K562 (cell line): ENCODE data around the gene CADM2. TPM values are rescaled to one million over a fixed set of nuclear protein-coding genes. Genes with fewer than 3 reads are reported as not detected.

Experiments used
- ATAC-seq: fragments of 200-7000 bp; cut with Tn5 transposase; 3 replicates; pipeline ENCODE4 v1.9.1; 2020; ENCODE audit warnings: moderate library complexity
- BruUV-seq: library from RNA; stranded (reverse); fragments of 400-500 nt; replicated peaks from 2 replicates; lab custom pipeline; 2021; lab: Mats Ljungman, UMichigan
- CTCF ChIA-PET: fragments of 300-600 bp; formaldehyde crosslinking; extraction: SDS; loops from one replicate; lab custom pipeline; 2021; ENCODE audit warnings: low intra/inter-chr PET ratio; lab: Yijun Ruan, JAX
- POLR2A ChIA-PET: fragments of 300-600, 350-650 bp; sonication (Branson Sonifier 250); formaldehyde crosslinking; extraction: SDS; loops from one replicate; lab custom pipeline; 2021; ENCODE audit warnings: antibody characterized with exemption, inconsistent platforms; lab: Yijun Ruan, JAX
- DNase-seq, 4 experiments: peaks; one replicate each; pipeline versions ENCODE4 v3.0.0 to v3.0.0-alpha.2; 2011 to 2018; ENCODE audit warnings: low spot score in 3 of 4, mixed read lengths in 3 of 4; ENCODE audit errors: extremely low read depth in 1 of 4
- FAIRE-seq: peaks from 2 replicates; lab custom pipeline; 2011; peaks lifted over from hg19 to GRCh38; lab: Jason Lieb, UNC
- H2AFZ ChIP-seq: 2 replicates; pipeline ENCODE4 v1.6.0; 2011; ENCODE audit warnings: low read depth, low read length, control low read depth, inconsistent platforms
- H3K27ac ChIP-seq: fragments of 200-600 bp; 3 replicates; pipeline ENCODE4 v1.8.0; 2011; ENCODE audit warnings: low read depth, mild to moderate bottlenecking, control low read depth, inconsistent platforms, low read length, moderate library complexity, mixed read lengths; ENCODE audit errors: extremely low read depth
- H3K27me3 ChIP-seq, 2 experiments: fragments of 300-600 bp in 1 of 2; 2 replicates in 1 of 2; 3 replicates in 1 of 2; pipeline versions ENCODE4 v1.6.0 to v1.8.0; 2011; ENCODE audit warnings: inconsistent platforms in 2 of 2, low read length in 2 of 2, mild to moderate bottlenecking in 1 of 2, mixed read lengths in 1 of 2, moderate library complexity in 1 of 2; ENCODE audit not compliant: control insufficient read depth in 2 of 2, insufficient read depth in 2 of 2
- H3K36me3 ChIP-seq: fragments of 300-600 bp; 3 replicates; pipeline ENCODE4 v1.8.0; 2011; ENCODE audit warnings: mild to moderate bottlenecking, low read length, inconsistent platforms; ENCODE audit not compliant: control insufficient read depth, insufficient read depth
- H3K4me1 ChIP-seq, 2 experiments: fragments of 200-600 bp in 1 of 2; replicated peaks in 1 of 2; 2 replicates in 1 of 2; 3 replicates in 1 of 2; pipeline versions ENCODE4 v1.5.1 to v1.8.0; 2011; ENCODE audit warnings: inconsistent platforms in 2 of 2, low read length in 2 of 2, mild to moderate bottlenecking in 1 of 2, mixed read lengths in 1 of 2, moderate library complexity in 1 of 2; ENCODE audit not compliant: control insufficient read depth in 2 of 2, insufficient read depth in 2 of 2
- H3K4me2 ChIP-seq: 2 replicates; pipeline ENCODE4 v1.6.1; 2011; ENCODE audit warnings: low read length, control low read depth, inconsistent platforms, mixed read lengths; ENCODE audit not compliant: insufficient read depth
- H3K4me3 ChIP-seq: fragments of 200-600 bp; sonication (generic), shearing (Covaris generic); 2 replicates; pipeline ENCODE4 v1.5.1; 2016; ENCODE audit warnings: control low read depth, inconsistent platforms
- H3K79me2 ChIP-seq: fragments of 200-600 bp; 3 replicates; pipeline ENCODE4 v1.8.0; 2011; ENCODE audit warnings: low read length, inconsistent platforms; ENCODE audit not compliant: control insufficient read depth, insufficient read depth
- H3K9ac ChIP-seq, 2 experiments: 2 replicates each; pipeline versions ENCODE4 v1.6.0 to v1.6.1; 2011; ENCODE audit warnings: low read depth in 2 of 2, low read length in 2 of 2, control low read depth in 1 of 2, inconsistent platforms in 1 of 2, mild to moderate bottlenecking in 1 of 2, mixed read lengths in 1 of 2; ENCODE audit not compliant: insufficient read depth in 1 of 2
- H3K9me1 ChIP-seq: one replicate; pipeline ENCODE4 v1.6.0; 2011; ENCODE audit warnings: inconsistent platforms, mild to moderate bottlenecking, low read length, moderate library complexity; ENCODE audit not compliant: control insufficient read depth, insufficient read depth
- H3K9me3 ChIP-seq: replicated peaks from 2 replicates; pipeline ENCODE4 v1.5.1; 2011; ENCODE audit warnings: low read depth, low read length, inconsistent platforms; ENCODE audit not compliant: control insufficient read depth, insufficient read depth
- H4K20me1 ChIP-seq: replicated peaks from 2 replicates; pipeline ENCODE4 v1.6.1; 2011; ENCODE audit warnings: low read length, inconsistent platforms, mixed read lengths; ENCODE audit not compliant: control insufficient read depth, insufficient read depth
- FOXK2 ChIP-seq, 2 experiments: fragments of 450-650 bp; IDR thresholded peaks in 1 of 2; conservative IDR thresholded peaks in 1 of 2; 2 replicates each; pipeline ENCODE4 v1.6.1; 2016; ENCODE audit warnings: low read depth in 2 of 2, mild to moderate bottlenecking in 1 of 2
- IFI16 ChIP-seq: fragments of 250-450 bp; sonication (Bioruptor Pico); IDR thresholded peaks from 2 replicates; pipeline ENCODE4 v2.1.2; 2022; ENCODE audit warnings: mild to moderate bottlenecking, inconsistent platforms
- KDM5B ChIP-seq: fragments of 200-600 bp; sonication (generic); IDR thresholded peaks from 2 replicates; pipeline ENCODE4 v1.6.1; 2012; ENCODE audit warnings: low read depth, mild to moderate bottlenecking, moderate library complexity, low read length, control low read depth, inconsistent platforms; ENCODE audit not compliant: insufficient replicate concordance
- NFE2L1 ChIP-seq: fragments of 450-650 bp; IDR thresholded peaks from 2 replicates; pipeline ENCODE4 v1.6.1; 2016; ENCODE audit warnings: missing genetic modification characterization, low read depth, mild to moderate bottlenecking, missing compliant biosample characterization, moderate library complexity, borderline replicate concordance
- NR3C1 ChIP-seq: sonication (generic); formaldehyde crosslinking; IDR thresholded peaks from 2 replicates; pipeline ENCODE4 v1.8.1; 2022; ENCODE audit warnings: missing genetic modification reagents
- NUFIP1 ChIP-seq: fragments of 450-650 bp; IDR thresholded peaks from 2 replicates; pipeline ENCODE4 v1.6.1; 2018; ENCODE audit not compliant: partially characterized antibody
- PTBP1 ChIP-seq: fragments of 200-400 bp; formaldehyde crosslinking; IDR thresholded peaks from 2 replicates; pipeline ENCODE4 v1.6.1; 2017; ENCODE audit warnings: low read depth, low read length
- SMAD3 ChIP-seq: fragments of 450-650 bp; formaldehyde crosslinking; conservative IDR thresholded peaks from 2 replicates; pipeline ENCODE4 v1.4.0; 2020; ENCODE audit warnings: mild to moderate bottlenecking
- TEAD1 ChIP-seq, 2 experiments: fragments of 450-650 bp in 1 of 2; sonication (generic) in 1 of 2; formaldehyde crosslinking; IDR thresholded peaks; 2 replicates each; pipeline versions ENCODE4 v1.4.0 to v1.8.0; 2020 to 2022; ENCODE audit warnings: mild to moderate bottlenecking in 2 of 2, missing genetic modification reagents in 1 of 2
- YBX1 ChIP-seq: fragments of 450-650 bp; IDR thresholded peaks from 2 replicates; pipeline ENCODE4 v1.7.1; 2016; ENCODE audit warnings: mild to moderate bottlenecking
- ZNF347 ChIP-seq: fragments of 450-650 bp; formaldehyde crosslinking; IDR thresholded peaks from 2 replicates; pipeline ENCODE4 v1.4.0; 2020; ENCODE audit warnings: low read depth, mild to moderate bottlenecking, moderate library complexity
- WGBS: fragments of 100-300 bp; shearing (Covaris generic); methylation state at CpG from one replicate; pipeline ENCODE4 v1.1.6; 2016; ENCODE audit warnings: low coverage, mixed read lengths; ENCODE audit not compliant: insufficient coverage; ENCODE audit errors: missing lambda C conversion rate; 5-methylcytosine and 5-hydroxymethylcytosine counted together
- in situ Hi-C: fragments of 300-500 bp; cut with MboI; formaldehyde crosslinking; loops from 4 replicates; pipeline ENCODE4 v1.15.0; 2018; ENCODE audit warnings: inconsistent platforms, mixed read lengths
- intact Hi-C: fragments of 100-400 bp; cut with micrococcal nuclease; formaldehyde crosslinking; loops from 2 replicates; pipeline ENCODE4 v1.14.2; 2022
- polyA plus RNA-seq, 8 experiments: library from polyadenylated mRNA; depleted of rRNA in 4 of 8; stranded (reverse) in 5 of 8; unstranded in 3 of 8; fragments of >200 nt; fragmentation: Nextera tagmentation in 2 of 8; fragmentation: Illumina TruSeq in 1 of 8; extraction: Ambion mirVana in 2 of 8; extraction: Trizol in 1 of 8; gene quantifications; 2 replicates each; pipeline versions ENCODE4 v1.2.1 to v1.2.3, GENCODE V29; 2011 to 2014; ENCODE audit warnings: inconsistent platforms in 1 of 8, missing spikeins in 1 of 8
- total RNA-seq, 7 experiments: library from RNA; depleted of rRNA in 6 of 7; stranded (reverse); fragments of >200 nt in 6 of 7; fragmentation: Illumina TruSeq in 2 of 7; extraction: Trizol in 2 of 7; gene quantifications; 2 replicates each; pipeline versions ENCODE4 v1.2.1 to v1.2.3, GENCODE V29; 2011 to 2021; ENCODE audit warnings: low replicate concordance in 1 of 7
- TF ChIP-seq, protein P1 (sequence below): IDR thresholded peaks from 2 replicates; pipeline ENCODE4 v1.6.1; 2016; ENCODE audit warnings: missing genetic modification characterization, missing compliant biosample characterization

The CADM2 gene
- total and polyA plus RNA-seq, 9 of the 15 experiments (the other 6 are each of a cell fraction or from before 2014, with no cell fraction given), result 0.11 to 3.2 (median 0.95) TPM

DNA sequence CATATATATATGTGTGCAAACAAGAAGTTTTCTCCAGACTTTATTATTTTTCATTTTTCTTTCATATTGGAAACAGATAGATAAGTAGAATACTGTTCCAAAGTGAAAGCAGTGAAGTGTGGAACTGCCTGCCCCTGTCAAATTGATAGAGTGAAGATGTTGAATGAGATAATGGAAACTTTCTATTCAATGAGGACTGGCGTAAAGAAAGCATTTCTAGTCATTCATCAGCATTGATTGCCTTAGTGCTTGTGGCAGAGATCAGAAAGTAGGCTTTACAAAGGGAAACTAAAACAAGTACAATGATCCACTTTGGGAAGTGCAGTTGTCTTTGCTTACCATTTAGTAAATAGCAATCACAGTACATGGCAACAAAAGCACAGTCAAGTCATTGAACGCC, 300.0 kb downstream of the CADM2 start:
- ATAC-seq (no peak), FAIRE-seq (no peak), DNase-seq (no peak)
- TF ChIP-seq FOXK2 (conservative IDR thresholded peaks at IDR 0.05 in 1 of 2, IDR thresholded peaks at IDR 0.05 in 1 of 2; ENCODE audit: low read depth in 2 of 2) (no peak), YBX1 (no peak), PTBP1 (no peak), SMAD3 (CRISPR knock-in tag) (no peak), IFI16 (CRISPR knock-in tag) (no peak)
- Histone ChIP-seq H3K36me3 (no peaks in the 10 kb centered on the region), H3K79me2 (no peaks in the 10 kb centered on the region), H3K9me3 (no peaks in the 10 kb centered on the region), H3K4me2 (no peak overlapping the region), H3K27me3 (no peaks in the 10 kb centered on the region), H3K4me3 (no peak overlapping the region), H3K4me1 (no peaks in the 10 kb centered on the region), H2AFZ (no peak overlapping the region), H3K9ac (no peak overlapping the region), H3K27ac (no peak overlapping the region), H4K20me1 (no peaks in the 10 kb centered on the region), H3K9me1 (no peaks in the 10 kb centered on the region)
- ChIA-PET CTCF (no interaction called here), POLR2A (no interaction called here)
- in situ Hi-C loops, result no loop called here
- intact Hi-C loops, result no loop called here
- 0% methylated on average over 2 of the region's 2 CpGs for WGBS
- no TSS peak for BruUV-seq

DNA sequence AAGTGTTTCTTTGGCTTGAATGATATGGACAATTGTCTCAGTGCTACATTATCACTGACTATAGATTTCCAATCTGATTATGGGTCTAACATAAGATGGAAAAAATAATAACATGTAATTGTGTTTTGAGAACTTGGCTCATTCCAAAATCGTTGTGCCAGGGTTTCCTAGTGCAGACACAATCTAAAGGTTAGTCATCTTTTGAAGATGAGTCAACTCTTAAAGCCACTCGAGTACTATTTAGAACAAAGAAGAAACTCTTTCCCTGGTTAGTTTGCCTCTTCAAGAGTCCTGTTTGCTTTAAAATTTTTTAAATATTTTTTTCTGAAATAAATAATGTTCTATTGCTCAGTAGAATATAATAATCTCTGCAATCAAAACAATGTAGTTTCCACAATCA, 301.0 kb downstream of the CADM2 start:
- no peak for TF ChIP-seq NUFIP1
- TF ChIP-seq NFE2L1 (tag), result no peak
- TF ChIP-seq ZNF347 (CRISPR knock-in tag), result no peak
- TF ChIP-seq NR3C1 (CRISPR knock-in tag), result no peak
- TF ChIP-seq, protein P1, sequence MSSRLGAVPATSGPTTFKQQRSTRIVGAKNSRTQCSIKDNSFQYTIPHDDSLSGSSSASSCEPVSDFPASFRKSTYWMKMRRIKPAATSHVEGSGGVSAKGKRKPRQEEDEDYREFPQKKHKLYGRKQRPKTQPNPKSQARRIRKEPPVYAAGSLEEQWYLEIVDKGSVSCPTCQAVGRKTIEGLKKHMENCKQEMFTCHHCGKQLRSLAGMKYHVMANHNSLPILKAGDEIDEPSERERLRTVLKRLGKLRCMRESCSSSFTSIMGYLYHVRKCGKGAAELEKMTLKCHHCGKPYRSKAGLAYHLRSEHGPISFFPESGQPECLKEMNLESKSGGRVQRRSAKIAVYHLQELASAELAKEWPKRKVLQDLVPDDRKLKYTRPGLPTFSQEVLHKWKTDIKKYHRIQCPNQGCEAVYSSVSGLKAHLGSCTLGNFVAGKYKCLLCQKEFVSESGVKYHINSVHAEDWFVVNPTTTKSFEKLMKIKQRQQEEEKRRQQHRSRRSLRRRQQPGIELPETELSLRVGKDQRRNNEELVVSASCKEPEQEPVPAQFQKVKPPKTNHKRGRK, result no peak
- TF ChIP-seq TEAD1 (CRISPR knock-in tag; IDR thresholded peaks at IDR 0.05), result no peak
- no peak for TF ChIP-seq KDM5B
- no TSS peak for BruUV-seq
- in situ Hi-C loops, result no loop called here

More for the DNA sequence above, 301.0 kb downstream of the CADM2 start:
- H2AFZ ChIP-seq, result no peak overlapping the region
- H3K36me3 ChIP-seq, result no peaks in the 10 kb centered on the region
- no peaks in the 10 kb centered on the region for H3K9me3 ChIP-seq
- no peak overlapping the region for H3K4me3 ChIP-seq
- H3K4me2 ChIP-seq, result no peak overlapping the region
- intact Hi-C loops, result no loop called here
- DNase-seq (no peak), FAIRE-seq (no peak), ATAC-seq (no peak)
- no peak overlapping the region for H3K9ac ChIP-seq
- no peak overlapping the region for H3K27ac ChIP-seq
- no peaks in the 10 kb centered on the region for H3K9me1 ChIP-seq
- H3K27me3 ChIP-seq, result no peaks in the 10 kb centered on the region
- no peaks in the 10 kb centered on the region for H3K79me2 ChIP-seq
- 0% methylated on average over 2 of the region's 2 CpGs for WGBS
- CTCF ChIA-PET, result no interaction called here
- H4K20me1 ChIP-seq, result no peaks in the 10 kb centered on the region
- POLR2A ChIA-PET, result no interaction called here
- H3K4me1 ChIP-seq, result no peaks in the 10 kb centered on the region
